Vagina (tissue), 2 donors: Measurements from ENCODE around the gene GPRC5B.

Experiments used
- POLR2A ChIP-seq, 2 donors: fragments of 450-650 bp; IDR thresholded peaks; one replicate each; pipeline ENCODE4 v1.6.1; 2017; ENCODE audit warnings: antibody characterized with exemption in 2 of 2, mild to moderate bottlenecking in 2 of 2, moderate library complexity in 2 of 2
- TF ChIP-seq, protein P1 (sequence below), 3 experiments: fragments of 450-650 bp in 2 of 3; fragments of 200-600 bp in 1 of 3; sonication (generic) in 1 of 3; IDR thresholded peaks; one replicate each; pipeline ENCODE4 v1.5.1; 2017 to 2019; ENCODE audit warnings: antibody characterized with exemption in 3 of 3, mild to moderate bottlenecking in 2 of 3, moderate library complexity in 2 of 3

GRCh38 chr16:19809693-19810092 lies 75.0 kb downstream of the GPRC5B start:
- TF ChIP-seq POLR2A (IDR thresholded peaks at IDR 0.05), result no peak
- TF ChIP-seq, protein P1, sequence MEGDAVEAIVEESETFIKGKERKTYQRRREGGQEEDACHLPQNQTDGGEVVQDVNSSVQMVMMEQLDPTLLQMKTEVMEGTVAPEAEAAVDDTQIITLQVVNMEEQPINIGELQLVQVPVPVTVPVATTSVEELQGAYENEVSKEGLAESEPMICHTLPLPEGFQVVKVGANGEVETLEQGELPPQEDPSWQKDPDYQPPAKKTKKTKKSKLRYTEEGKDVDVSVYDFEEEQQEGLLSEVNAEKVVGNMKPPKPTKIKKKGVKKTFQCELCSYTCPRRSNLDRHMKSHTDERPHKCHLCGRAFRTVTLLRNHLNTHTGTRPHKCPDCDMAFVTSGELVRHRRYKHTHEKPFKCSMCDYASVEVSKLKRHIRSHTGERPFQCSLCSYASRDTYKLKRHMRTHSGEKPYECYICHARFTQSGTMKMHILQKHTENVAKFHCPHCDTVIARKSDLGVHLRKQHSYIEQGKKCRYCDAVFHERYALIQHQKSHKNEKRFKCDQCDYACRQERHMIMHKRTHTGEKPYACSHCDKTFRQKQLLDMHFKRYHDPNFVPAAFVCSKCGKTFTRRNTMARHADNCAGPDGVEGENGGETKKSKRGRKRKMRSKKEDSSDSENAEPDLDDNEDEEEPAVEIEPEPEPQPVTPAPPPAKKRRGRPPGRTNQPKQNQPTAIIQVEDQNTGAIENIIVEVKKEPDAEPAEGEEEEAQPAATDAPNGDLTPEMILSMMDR (IDR thresholded peaks at IDR 0.05), result no peak
